GM12878 (cell line): ENCODE measurements around the gene ARHGEF1.

Experiments used
- CHD1 ChIP-seq: IDR thresholded peaks from 2 replicates; pipeline ENCODE4 v1.6.1; 2012; ENCODE audit warnings: low read depth, low read length, improper control_type of control experiment
- CHD2 ChIP-seq: IDR thresholded peaks from 2 replicates; pipeline ENCODE4 v1.6.1; 2011; ENCODE audit warnings: low read depth, low read length, improper control_type of control experiment, borderline replicate concordance
- CREB1 ChIP-seq: IDR thresholded peaks from 2 replicates; pipeline ENCODE4 v1.6.1; 2012; ENCODE audit warnings: low read depth, mild to moderate bottlenecking, inconsistent platforms
- EP300 ChIP-seq, 2 experiments: fragments of 150-350 bp in 1 of 2; IDR thresholded peaks; 2 replicates each; pipeline ENCODE4 v1.6.1; 2011 to 2012; ENCODE audit warnings: low read depth in 2 of 2, low read length in 2 of 2, borderline replicate concordance in 1 of 2, improper control_type of control experiment in 1 of 2, inconsistent platforms in 1 of 2; ENCODE audit not compliant: control insufficient read depth in 1 of 2
- EZH2 ChIP-seq: IDR thresholded peaks from 2 replicates; pipeline ENCODE4 v1.6.1; 2012; ENCODE audit warnings: low read depth, mild to moderate bottlenecking, control low read depth, inconsistent platforms, low read length, borderline replicate concordance; ENCODE audit not compliant: control insufficient read depth
- KLF5 ChIP-seq: fragments of 450-650 bp; IDR thresholded peaks from 2 replicates; pipeline ENCODE4 v1.6.1; 2014; ENCODE audit warnings: mild to moderate bottlenecking; ENCODE audit not compliant: partially characterized antibody
- RCOR1 ChIP-seq: conservative IDR thresholded peaks from 2 replicates; pipeline ENCODE4 v1.6.1; 2012; ENCODE audit warnings: low read depth, low read length, improper control_type of control experiment
- RFX5 ChIP-seq: IDR thresholded peaks from 2 replicates; pipeline ENCODE4 v1.6.1; 2011; ENCODE audit warnings: low read depth, low read length, improper control_type of control experiment
- TAF1 ChIP-seq: IDR thresholded peaks from 2 replicates; pipeline ENCODE4 v1.6.1; 2011; ENCODE audit warnings: mild to moderate bottlenecking, low read depth, low read length, borderline replicate concordance
- ZZZ3 ChIP-seq: IDR thresholded peaks from 2 replicates; pipeline ENCODE4 v1.6.1; 2011; ENCODE audit warnings: low read depth; ENCODE audit not compliant: control insufficient read depth, insufficient read length
- TF ChIP-seq, protein P1 (sequence below), 3 experiments: IDR thresholded peaks in 2 of 3; conservative IDR thresholded peaks in 1 of 3; 2 replicates each; pipeline ENCODE4 v1.5.1; 2011; ENCODE audit warnings: low read depth in 3 of 3, low read length in 3 of 3, mild to moderate bottlenecking in 3 of 3, control low read depth in 2 of 3, moderate library complexity in 2 of 3, inconsistent platforms in 1 of 3, mixed read lengths in 1 of 3; ENCODE audit not compliant: control insufficient read depth in 2 of 3, insufficient read depth in 1 of 3; ENCODE audit errors: extremely low read depth in 1 of 3
- TF ChIP-seq, protein P2 (sequence below): IDR thresholded peaks from 2 replicates; pipeline ENCODE4 v1.6.1; 2012; ENCODE audit warnings: low read length, inconsistent platforms

DNA sequence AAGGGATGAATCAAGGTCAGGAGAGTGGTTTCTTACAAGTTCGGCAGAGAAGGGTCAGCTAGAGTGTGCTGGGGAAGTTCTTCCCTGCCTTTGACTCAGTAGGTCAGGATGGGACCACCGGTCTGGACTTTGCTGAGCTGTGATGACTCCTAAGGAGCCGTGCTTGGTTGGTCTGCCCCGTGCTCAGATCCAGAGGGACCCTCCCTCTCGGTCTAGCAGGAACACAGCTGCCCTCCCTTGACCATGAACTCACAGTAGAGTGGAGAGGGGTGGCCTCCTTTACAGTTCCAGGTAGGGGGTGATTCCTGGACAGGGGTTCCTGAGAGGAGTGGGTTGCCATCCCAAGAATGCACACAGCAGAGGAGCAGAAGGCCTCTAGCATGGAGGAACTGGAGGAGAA lies 18.6 kb upstream of the ARHGEF1 start:
- TF ChIP-seq RCOR1 (no peak), EZH2 (no peak), RFX5 (no peak), CHD2 (no peak), ZZZ3 (no peak), TAF1 (no peak), KLF5 (no peak), CHD1 (no peak), EP300 (IDR thresholded peaks at IDR 0.05; ENCODE audit: borderline replicate concordance in 1 of 2, control insufficient read depth in 1 of 2, low read depth in 2 of 2, low read length in 2 of 2) (no peak), CREB1 (no peak)
- TF ChIP-seq, protein P1, sequence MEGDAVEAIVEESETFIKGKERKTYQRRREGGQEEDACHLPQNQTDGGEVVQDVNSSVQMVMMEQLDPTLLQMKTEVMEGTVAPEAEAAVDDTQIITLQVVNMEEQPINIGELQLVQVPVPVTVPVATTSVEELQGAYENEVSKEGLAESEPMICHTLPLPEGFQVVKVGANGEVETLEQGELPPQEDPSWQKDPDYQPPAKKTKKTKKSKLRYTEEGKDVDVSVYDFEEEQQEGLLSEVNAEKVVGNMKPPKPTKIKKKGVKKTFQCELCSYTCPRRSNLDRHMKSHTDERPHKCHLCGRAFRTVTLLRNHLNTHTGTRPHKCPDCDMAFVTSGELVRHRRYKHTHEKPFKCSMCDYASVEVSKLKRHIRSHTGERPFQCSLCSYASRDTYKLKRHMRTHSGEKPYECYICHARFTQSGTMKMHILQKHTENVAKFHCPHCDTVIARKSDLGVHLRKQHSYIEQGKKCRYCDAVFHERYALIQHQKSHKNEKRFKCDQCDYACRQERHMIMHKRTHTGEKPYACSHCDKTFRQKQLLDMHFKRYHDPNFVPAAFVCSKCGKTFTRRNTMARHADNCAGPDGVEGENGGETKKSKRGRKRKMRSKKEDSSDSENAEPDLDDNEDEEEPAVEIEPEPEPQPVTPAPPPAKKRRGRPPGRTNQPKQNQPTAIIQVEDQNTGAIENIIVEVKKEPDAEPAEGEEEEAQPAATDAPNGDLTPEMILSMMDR (IDR thresholded peaks at IDR 0.05 in 2 of 3, conservative IDR thresholded peaks at IDR 0.05 in 1 of 3; ENCODE audit: control insufficient read depth in 2 of 3, extremely low read depth in 1 of 3, insufficient read depth in 1 of 3, low read depth in 3 of 3, low read length in 3 of 3): 0 out of 6 replicates have a peak, but pooled peaks of 1 of the 3 experiments have one; percentile 1
- TF ChIP-seq, protein P2, sequence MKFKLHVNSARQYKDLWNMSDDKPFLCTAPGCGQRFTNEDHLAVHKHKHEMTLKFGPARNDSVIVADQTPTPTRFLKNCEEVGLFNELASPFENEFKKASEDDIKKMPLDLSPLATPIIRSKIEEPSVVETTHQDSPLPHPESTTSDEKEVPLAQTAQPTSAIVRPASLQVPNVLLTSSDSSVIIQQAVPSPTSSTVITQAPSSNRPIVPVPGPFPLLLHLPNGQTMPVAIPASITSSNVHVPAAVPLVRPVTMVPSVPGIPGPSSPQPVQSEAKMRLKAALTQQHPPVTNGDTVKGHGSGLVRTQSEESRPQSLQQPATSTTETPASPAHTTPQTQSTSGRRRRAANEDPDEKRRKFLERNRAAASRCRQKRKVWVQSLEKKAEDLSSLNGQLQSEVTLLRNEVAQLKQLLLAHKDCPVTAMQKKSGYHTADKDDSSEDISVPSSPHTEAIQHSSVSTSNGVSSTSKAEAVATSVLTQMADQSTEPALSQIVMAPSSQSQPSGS: no peak
